ENCODE results near the gene OR5H1. TPM values are rescaled to one million over a fixed set of nuclear protein-coding genes. Genes with fewer than 3 reads are reported as not detected.

Gene OR5H1
- not detected in 2 replicates for total RNA-seq

GRCh38 chr3:98130421-98130820, at the start of gene OR5H1:
OR5H1 (plus strand) TSS chr3:98130721; CDS start chr3:98132698, 1,977 bp downstream.

GRCh38 chr3:98086873-98087272, 43.6 kb upstream of the OR5H1 start, which contains the start of gene OR5AC2:
OR5AC2 (plus strand) TSS chr3:98087173; CDS start chr3:98087173, 0 bp downstream.

GRCh38 chr3:98147179-98147578, 16.7 kb downstream of the OR5H1 start, which contains the start of gene OR5H14:
OR5H14 (plus strand) TSS chr3:98147479; CDS start chr3:98149386, 1,907 bp downstream.

GRCh38 chr3:98166396-98166795, 35.9 kb downstream of the OR5H1 start, which contains the start of gene OR5H15:
OR5H15 (plus strand) TSS chr3:98166696; CDS start chr3:98168700, 2,004 bp downstream.

Other genes starting within 250 kb of the OR5H1 start
- gene RIOX2, start 158.3 kb upstream of the OR5H1 start, total RNA-seq, result 17.6 and 44.7 TPM in 2 replicates
- not detected in 2 replicates for gene GABRR3, start 95.4 kb upstream of the OR5H1 start, total RNA-seq
- gene OR5AC2, start 43.5 kb upstream of the OR5H1 start, total RNA-seq, result not detected in 2 replicates
- gene OR5H14, start 16.8 kb downstream of the OR5H1 start, total RNA-seq, result not detected in 2 replicates
- not detected in 2 replicates for gene OR5H15, start 36.0 kb downstream of the OR5H1 start, total RNA-seq
- gene OR5H6, start 133.5 kb downstream of the OR5H1 start, total RNA-seq, result not detected in 2 replicates
- not detected in 2 replicates for gene OR5H2, start 151.8 kb downstream of the OR5H1 start, total RNA-seq
- gene OR5K4, start 223.1 kb downstream of the OR5H1 start, total RNA-seq, result not detected in 2 replicates

All from bladder microvascular endothelial cell (primary cell).